Lower leg skin (tissue), 4 donors: ENCODE measurements around the gene OSBPL3. TPM values are rescaled to one million over a fixed set of nuclear protein-coding genes. Genes with fewer than 3 reads are reported as not detected.

Experiments used
- DNase-seq, 2 donors: peaks; one replicate each; pipeline ENCODE4 v3.0.0-alpha.2; 2019; ENCODE audit warnings: low spot score in 2 of 2
- H3K4me3 ChIP-seq: fragments of 200-600 bp; sonication (generic); 2 replicates; pipeline ENCODE4 v1.5.1; 2017; ENCODE audit warnings: mild to moderate bottlenecking, low read depth; ENCODE audit not compliant: poor library complexity, severe bottlenecking
- CTCF ChIP-seq, 3 donors: fragments of 450-650 bp; IDR thresholded peaks; one replicate each; pipeline ENCODE4 v1.5.1; 2016; ENCODE audit warnings: antibody characterized with exemption in 3 of 3, mild to moderate bottlenecking in 3 of 3, moderate library complexity in 2 of 3
- POLR2A ChIP-seq, 2 donors: fragments of 450-650 bp; IDR thresholded peaks; one replicate each; pipeline ENCODE4 v1.6.1; 2016 to 2017; ENCODE audit warnings: antibody characterized with exemption in 2 of 2, mild to moderate bottlenecking in 1 of 2, moderate library complexity in 1 of 2
- WGBS, 2 donors: methylation state at CpG; one replicate each; pipeline ENCODE4 v1.1.5; 2018; 5-methylcytosine and 5-hydroxymethylcytosine counted together
- intact Hi-C: fragments of 100-400 bp; cut with DNase I; formaldehyde crosslinking; loops from one replicate; pipeline ENCODE4 v1.15.0; 2023; ENCODE audit warnings: low total_unique reads
- total RNA-seq, 4 donors: library from RNA; depleted of rRNA; stranded (reverse); fragments of >200 nt; gene quantifications; one replicate each; pipeline ENCODE4 v1.1.0, GENCODE V29; 2016

OSBPL3 gene
- total RNA-seq, 4 donors from 2014 or later, result 21.9 to 40.3 (median 23.7) TPM

DNA sequence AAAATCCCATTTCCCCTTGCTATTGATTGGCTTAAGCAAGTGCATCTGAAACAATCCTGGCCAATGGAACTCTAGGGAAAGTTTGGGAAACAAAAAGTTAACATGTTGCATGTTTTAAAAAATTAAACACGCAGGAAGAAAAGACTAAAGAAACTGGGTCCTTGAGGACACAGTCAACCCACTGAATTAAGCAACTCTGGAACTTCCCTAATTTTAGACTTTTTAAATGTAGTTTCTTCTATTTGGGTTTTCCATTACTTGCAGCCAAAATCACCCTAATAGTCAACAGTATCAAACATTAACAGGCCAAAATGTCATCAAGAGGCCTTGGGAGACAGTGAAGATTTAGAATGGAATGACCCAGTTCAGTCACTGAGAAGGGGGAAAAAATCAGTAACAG lies 40.6 kb downstream of the OSBPL3 start:
- no peak for DNase-seq
- TF ChIP-seq POLR2A (IDR thresholded peaks at IDR 0.05), result no peak
- no peak for TF ChIP-seq CTCF (IDR thresholded peaks at IDR 0.05)
- intact Hi-C loops, result no loop called here
- H3K4me3 ChIP-seq, result no peak overlapping the region
- WGBS, 2 donors, result 57 to 65% methylated on average over 1 of the region's 1 CpG

DNA sequence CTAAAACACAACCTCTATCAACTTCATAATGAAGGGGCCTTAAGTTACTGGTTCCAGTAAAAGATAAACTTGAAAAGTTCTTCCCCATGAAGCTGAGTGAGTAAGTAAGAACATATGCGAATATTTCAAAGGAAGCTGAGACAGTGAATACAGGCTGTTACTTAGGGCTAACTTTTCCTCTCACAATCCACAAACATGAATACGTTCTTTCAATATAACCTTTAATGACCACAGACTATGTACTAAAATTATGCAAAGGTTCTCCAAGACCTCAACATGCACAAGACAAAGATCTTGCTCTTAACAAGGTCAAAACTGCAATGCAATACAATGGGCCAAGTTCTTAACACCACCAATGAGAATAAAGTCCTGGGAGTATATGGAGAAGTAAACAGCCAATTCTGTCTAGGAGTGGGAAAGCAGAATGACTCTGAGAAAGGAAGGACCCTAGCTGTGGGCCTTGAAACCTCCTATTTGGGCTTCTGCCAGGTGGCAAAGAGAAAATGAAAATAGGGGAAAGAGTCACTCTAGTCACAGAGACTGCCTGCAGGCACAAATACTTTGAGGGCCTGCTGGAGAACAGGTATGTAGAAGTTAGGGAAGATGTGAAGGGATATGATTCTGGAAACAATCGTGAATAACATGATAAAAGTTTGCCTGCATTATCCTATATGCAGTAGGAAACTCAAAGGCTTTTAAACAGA lies 43.7 kb downstream of the OSBPL3 start:
- TF ChIP-seq CTCF (IDR thresholded peaks at IDR 0.05) (no peak), POLR2A (IDR thresholded peaks at IDR 0.05) (no peak)
- intact Hi-C loops, result no loop called here
- no peak overlapping the region for H3K4me3 ChIP-seq
- 45 to 60% methylated on average over 3 of the region's 3 CpGs for WGBS, 2 donors
- DNase-seq, result no peak

DNA sequence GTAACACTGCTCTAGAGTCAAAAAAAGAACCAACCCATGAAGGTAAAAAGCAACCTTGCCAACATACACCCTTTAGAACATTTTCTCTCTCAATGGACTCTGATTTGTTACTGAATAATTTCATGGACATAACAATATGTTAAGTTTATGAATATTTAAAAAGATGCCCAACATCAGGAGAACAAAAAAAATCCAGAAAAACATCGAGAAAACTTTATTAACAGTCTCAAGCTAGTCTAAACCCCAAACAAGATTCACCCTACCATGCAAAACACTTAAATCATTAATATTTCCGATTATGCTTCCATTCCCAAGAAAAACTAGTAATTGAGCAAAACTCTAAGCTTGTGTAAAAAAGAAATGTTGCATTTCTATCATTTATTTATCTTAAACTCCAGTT lies 46.7 kb downstream of the OSBPL3 start:
- intact Hi-C loops, result no loop called here
- no peak overlapping the region for H3K4me3 ChIP-seq
- DNase-seq, result no peak
- TF ChIP-seq POLR2A (IDR thresholded peaks at IDR 0.05), result no peak
- no peak for TF ChIP-seq CTCF (IDR thresholded peaks at IDR 0.05)
- 91 to 94% methylated on average over 2 of the region's 2 CpGs for WGBS, 2 donors

- 84 to 95% methylated on average over 10 of the region's 10 CpGs for WGBS, 2 donors
- intact Hi-C loops, result no loop called here
- no peak overlapping the region for H3K4me3 ChIP-seq
- no peak for TF ChIP-seq POLR2A (IDR thresholded peaks at IDR 0.05)
- TF ChIP-seq CTCF (IDR thresholded peaks at IDR 0.05), result no peak
- DNase-seq, result no peak
Measured at GRCh38 chr7:24932815-24933214, 47.2 kb downstream of the OSBPL3 start.

DNA sequence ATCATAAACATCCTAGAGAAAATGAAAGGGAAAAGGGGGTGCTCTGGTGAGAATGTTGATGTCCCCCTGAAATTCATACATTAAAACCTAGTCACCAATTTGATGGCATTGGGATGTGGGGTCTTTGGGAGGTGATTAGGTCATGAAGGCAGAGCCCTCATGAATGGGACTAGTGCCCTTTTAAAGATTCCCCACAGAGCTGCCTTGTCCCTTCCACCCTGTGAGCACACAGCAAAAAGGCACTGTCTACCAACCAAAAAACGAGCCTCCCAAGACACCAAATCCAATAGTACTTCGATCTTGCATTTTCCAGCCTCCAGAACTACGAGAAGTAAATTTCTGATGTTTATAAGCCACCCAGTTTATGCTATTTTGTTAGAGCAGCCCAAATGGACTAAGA lies 47.6 kb downstream of the OSBPL3 start:
- 94 to 95% methylated on average over 3 of the region's 3 CpGs for WGBS, 2 donors

More for the DNA sequence above, 47.6 kb downstream of the OSBPL3 start:
- no peak for DNase-seq
- H3K4me3 ChIP-seq, result no peak overlapping the region
- TF ChIP-seq POLR2A (IDR thresholded peaks at IDR 0.05) (no peak), CTCF (IDR thresholded peaks at IDR 0.05) (no peak)
- intact Hi-C loops, result no loop called here
